Mammary epithelial cell (primary cell): ENCODE results near the gene IRF2.

Experiments
- CTCF ChIP-seq, 2 donors: IDR thresholded peaks in 1 of 2; conservative IDR thresholded peaks in 1 of 2; 2 replicates each; pipeline ENCODE4 v1.5.1; 2011 to 2012; ENCODE audit warnings: inconsistent platforms in 2 of 2, low read length in 2 of 2, mild to moderate bottlenecking in 2 of 2, control low read depth in 1 of 2, low read depth in 1 of 2; ENCODE audit not compliant: insufficient read depth in 1 of 2; ENCODE audit errors: extremely low read depth in 1 of 2
- EZH2 ChIP-seq: IDR thresholded peaks from 2 replicates; pipeline ENCODE4 v1.6.1; 2012; ENCODE audit warnings: low read length, inconsistent platforms, borderline replicate concordance

GRCh38 chr4:184403384-184403781, 71.0 kb downstream of the IRF2 start:
- TF ChIP-seq CTCF (conservative IDR thresholded peaks at IDR 0.05 in 1 of 2, IDR thresholded peaks at IDR 0.05 in 1 of 2; ENCODE audit: extremely low read depth in 1 of 2, insufficient read depth in 1 of 2, low read depth in 1 of 2, low read length in 2 of 2), result no peak
- no peak for TF ChIP-seq EZH2
